HG03342 (cell line): ENCODE results near the gene CADPS2.
A peak's percentile ranks its signal among the peaks of the same experiment; 100 is the strongest.

Experiments
- ATAC-seq: cut with Tn5 transposase; IDR thresholded peaks from one replicate; pipeline ENCODE4 v1.9.1; 2021; ENCODE audit warnings: mild to moderate bottlenecking, moderate library complexity; ENCODE audit not compliant: unreplicated experiment

The CADPS2 gene

DNA sequence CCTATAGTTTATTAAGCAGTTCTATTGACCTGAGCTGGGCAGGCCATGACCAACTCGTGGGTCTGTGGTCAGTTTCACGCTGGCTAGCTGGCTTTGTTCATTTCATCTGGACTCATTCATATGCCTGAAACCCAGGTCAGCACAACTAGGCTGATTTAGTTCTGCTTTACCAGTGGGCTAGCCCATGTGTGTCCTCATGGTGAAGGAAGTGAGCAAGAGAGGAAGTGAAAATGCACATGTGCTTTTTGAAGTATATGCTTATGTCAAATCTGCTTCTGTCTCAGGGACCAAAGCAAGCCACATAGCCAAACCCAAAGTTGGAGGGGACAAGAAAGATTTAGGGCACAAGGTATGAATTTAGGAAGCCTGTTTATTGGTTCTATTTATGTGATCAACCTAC lies 341.8 kb downstream of the CADPS2 start:
- peak; percentile 95 for ATAC-seq

DNA sequence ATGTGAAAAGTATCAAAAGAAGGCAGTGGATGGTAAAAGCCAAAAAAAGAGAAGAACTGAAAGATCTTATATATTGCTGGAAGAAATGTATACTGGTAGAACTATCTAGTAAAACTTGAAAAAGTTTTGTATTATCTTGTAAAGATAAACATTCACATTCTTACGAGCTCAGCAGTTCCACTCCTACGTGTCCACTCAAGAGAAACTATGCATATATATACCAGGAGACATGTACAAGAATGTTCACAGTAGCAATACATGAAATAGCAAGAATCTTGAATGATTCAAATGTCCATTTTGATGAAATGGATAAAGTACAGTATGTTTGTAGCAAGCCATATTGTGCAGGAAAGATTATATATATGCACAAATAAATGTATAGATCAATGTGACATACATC lies 342.4 kb downstream of the CADPS2 start:
- ATAC-seq: no peak

- ATAC-seq: no peak
These were observed 343.1 kb downstream of the CADPS2 start for GRCh38 chr7:122543166-122543565.

DNA sequence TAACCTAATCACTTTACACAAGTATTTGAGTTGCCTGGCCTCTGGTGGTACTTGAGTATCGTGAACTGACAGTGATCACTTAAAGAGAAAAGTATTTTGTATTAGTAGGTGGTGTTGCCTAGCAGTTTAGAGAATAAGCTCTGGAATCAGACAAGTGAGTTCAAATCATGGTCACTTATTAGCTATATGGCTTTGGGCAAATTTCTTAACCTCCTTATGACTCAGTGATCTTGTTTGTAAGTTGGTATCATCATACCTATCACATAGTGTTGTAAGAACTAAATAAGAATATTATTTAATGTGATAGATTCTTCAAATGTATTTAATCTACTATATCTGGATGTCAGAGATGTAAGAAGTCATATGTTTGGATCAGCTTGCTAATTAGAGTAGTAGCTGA lies 351.2 kb downstream of the CADPS2 start:
- no peak for ATAC-seq

DNA sequence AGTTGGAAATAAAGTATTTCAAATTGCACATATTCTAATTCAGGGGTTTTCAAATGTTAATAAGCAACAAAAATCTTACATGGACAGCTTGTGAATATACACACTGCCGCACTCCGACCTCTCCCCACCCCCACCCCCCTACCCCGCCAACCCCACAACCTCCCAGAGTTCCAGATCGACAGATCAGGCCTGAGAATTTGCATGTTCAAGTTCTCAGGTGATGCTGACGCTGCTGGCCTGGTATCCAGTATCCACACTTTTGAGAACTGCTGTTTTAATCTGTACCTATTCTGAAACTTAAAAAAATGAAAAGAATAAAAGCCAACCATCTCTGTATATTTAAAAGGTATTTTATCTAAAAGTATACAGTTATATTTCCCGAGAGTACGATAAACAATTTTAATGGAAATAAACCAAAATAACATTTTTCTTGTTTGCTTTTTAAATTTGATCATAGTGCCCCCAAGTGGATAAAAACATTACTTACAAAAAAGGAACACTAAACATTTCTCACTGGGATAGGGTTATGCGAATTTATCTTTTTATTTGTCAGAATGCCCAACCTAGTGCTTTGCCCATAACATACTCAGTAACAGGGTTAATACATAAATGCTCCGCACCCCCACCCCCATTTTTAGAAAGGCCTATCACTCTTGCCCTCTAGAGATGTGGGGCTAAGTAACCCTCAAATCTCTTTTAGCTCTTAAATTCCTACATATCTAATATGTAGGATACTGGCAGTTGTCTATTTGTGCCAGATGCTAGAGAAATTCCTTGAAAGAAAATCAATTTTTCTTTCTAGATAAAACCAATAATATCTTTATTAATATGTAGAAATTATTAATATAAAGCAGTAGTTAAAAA lies 353.6 kb downstream of the CADPS2 start:
- ATAC-seq: no peak

DNA sequence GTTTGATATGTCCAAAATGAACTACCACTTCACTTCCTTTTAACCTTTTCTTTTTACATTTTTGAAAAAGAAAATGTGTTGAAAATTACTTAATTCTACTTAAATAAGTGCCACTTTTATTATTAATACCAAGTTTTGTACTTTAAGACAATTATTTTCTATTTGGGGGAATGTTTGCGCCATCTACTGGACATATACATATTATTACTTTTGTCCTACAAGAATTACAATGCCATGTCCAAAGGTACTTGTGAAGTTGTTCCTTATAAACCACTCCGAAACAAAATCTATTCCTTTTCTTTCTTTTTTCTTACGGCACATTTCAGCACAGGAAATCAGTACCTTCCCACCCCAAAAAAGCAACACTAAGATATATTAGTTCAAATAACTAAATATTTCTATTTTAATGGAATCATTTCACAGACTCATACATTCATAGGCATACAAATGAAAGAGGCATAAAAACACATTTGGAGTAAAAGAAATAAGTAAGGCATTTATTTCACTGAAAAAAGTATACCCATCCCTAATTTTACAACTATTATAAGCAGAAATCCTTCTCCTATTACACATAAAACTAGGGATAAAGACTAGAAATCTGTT lies 357.3 kb downstream of the CADPS2 start:
- peak; percentile 48 for ATAC-seq

DNA sequence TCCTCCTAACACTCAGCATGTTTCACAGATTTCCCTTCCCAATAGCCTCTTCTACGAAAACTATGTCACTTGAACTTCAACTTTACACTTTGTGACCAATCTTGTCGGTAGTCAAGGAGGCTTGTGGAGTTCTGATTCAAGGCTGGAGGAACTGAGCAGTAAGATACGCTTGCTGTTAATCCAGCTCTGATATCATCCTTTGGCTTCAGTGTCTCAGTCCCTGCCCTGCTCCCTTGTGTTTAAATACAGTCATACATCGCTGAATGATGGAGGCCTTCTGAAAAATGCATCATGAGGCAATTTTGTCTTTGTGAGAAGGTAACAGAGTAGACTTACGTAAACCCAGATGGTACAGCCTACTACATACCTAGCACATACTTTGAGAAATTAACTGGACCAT lies 360.9 kb downstream of the CADPS2 start:
- ATAC-seq: no peak

DNA sequence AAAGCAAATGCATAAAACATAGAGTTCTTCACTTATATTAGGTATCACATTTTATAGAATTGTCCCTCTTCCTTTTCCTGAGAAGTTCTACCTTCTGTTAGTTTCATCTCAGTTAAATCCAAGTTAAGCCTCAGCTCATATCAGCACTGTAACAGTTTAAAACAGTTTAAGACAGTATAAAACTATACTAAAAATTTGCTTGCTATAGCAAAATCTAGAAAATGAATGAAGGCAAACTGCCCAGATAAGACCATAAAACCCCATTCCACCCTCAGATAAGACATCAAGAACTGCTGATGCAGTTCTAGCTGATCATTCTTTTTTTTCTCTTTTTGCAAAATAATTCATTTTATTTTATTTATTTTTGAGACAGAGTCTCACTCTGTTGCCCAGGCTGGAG lies 364.5 kb downstream of the CADPS2 start:
- ATAC-seq: no peak

DNA sequence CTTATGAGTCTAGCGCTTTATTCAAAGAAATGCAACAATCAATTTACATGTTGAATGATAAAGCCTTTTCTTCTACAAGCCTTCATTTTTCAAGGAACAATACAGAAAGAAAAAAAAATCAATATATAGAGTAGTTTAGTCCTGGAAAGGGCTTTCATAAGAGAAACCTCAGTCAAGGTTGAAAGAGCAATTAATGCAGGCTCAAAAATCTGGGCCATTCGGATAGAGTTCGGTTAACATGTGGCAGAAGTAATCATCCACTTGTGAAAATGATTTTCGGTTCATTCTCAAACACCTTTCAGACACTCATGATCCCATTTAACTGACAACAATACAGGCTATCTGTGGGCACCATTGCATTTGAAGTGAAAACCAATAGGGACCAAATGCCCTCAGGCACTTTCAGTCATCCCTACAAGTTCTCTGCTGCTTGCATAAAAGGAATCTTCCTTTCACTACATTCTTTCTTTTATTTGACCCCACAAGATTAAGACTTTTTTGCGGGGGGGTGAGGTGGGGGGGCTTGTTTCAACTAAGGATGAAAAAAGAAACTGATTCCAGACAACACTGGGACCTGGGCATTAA lies 365.2 kb downstream of the CADPS2 start:
- no peak for ATAC-seq

GRCh38 chr7:122518488-122518887 lies 367.8 kb downstream of the CADPS2 start:
- no peak for ATAC-seq

DNA sequence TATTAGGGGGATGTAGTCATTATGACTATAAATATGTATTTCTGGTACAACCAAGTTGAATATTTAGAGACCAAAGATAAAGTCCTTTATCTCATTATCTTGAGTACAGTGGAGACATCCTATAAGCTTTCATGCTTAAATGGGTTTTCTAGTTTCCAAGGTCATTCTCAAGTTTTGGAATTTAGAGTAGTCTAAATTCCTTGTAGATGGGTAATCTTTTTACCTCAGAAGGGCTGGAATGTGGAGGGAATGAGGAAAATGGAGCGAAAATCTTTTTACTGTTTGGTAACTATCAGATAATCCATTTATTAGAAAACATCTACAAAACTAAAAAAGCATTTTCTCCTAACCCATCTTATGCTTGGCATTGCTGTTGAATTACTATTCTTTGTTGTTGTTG lies 368.7 kb downstream of the CADPS2 start:
- ATAC-seq: no peak

- no peak for ATAC-seq
These were observed 370.9 kb downstream of the CADPS2 start for GRCh38 chr7:122515404-122515803.

DNA sequence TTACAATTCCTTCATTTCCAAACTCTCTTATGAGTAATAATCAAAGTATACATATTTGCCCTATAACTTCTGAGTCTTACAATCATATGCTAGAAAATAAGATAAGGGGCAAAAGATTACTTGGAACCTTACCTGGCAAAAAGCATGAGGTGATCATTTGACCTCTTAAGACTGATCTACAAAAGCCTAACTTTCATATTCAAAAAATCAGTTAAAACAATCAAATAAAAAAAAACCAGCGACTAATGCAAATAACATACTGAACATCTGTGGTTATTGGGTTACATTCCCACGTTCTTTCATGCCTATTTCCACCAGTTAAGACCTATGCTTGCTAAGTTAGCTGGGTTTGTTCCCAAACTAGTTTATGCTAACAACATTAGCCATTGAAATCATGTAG lies 375.0 kb downstream of the CADPS2 start:
- ATAC-seq: no peak

- ATAC-seq: no peak
These were observed 378.7 kb downstream of the CADPS2 start for GRCh38 chr7:122507591-122507990.

DNA sequence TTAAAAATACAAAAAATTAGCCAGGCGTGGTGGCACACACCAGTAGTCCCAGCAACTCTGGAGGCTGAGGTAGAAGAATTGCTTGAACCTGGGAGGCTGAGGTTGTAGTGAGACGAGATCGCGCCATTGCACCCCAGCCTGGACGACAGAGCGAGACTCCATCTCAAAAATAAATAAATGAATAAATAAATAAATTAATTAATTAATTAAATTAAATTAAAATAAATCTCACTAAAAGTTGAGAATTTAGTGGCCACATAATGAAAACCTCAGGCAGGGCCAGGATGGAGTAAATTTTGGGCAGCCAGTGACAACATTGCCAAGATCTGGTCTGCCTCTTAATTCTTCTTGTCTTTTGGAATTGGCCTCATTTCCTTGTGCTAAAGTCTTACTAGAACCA lies 394.3 kb downstream of the CADPS2 start:
- no peak for ATAC-seq

DNA sequence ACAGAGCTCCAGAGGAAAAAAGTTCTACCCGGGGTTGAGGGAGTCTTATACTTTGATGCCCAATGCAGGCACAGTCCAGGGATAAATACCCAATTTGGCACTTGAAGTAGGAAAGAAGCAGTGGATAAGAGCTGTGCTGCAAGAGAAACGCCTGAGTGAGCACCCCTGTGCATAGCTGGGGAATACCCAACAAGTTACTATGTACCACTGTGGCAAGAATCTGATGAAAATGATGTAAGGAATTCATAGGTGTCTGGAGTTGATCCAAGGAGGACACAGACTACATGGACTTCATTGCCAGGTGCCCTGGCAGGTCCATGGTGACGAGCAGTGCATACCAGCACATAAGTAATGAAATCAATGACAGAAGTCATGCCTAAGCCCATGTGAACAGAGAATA lies 398.0 kb downstream of the CADPS2 start:
- no peak for ATAC-seq

GRCh38 chr7:122487131-122487530 lies 399.1 kb downstream of the CADPS2 start:
- ATAC-seq: no peak

- ATAC-seq: no peak
These were observed 400.4 kb downstream of the CADPS2 start for GRCh38 chr7:122485856-122486255.

DNA sequence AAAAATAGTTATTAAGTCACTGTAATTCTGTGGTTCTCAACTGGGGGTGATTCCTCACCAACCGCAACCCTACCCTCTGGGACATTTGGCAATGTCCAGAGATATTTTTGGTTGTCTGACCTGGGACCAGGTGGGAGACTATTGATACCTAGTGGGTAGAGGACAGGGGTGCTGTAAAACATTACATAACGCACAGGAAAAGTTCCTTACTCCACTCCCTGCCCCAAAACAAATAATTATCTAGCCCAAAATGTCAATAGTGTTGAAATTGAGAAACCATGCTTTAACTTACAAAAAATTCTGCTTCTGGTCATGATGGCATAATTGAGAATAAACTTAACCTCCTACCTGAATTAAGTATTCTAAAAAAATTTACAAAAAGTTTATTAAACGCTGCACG lies 404.0 kb downstream of the CADPS2 start:
- no peak for ATAC-seq

GRCh38 chr7:122470859-122471258 lies 415.4 kb downstream of the CADPS2 start:
- ATAC-seq: no peak

GRCh38 chr7:122468945-122469344 lies 417.3 kb downstream of the CADPS2 start:
- no peak for ATAC-seq
